Rectal smooth muscle tissue (tissue), 1 donor: ENCODE measurements around the gene JAML.
A peak's percentile ranks its signal among the peaks of the same experiment; 100 is the strongest.

Experiments
- H3K27ac ChIP-seq: one replicate; pipeline ENCODE4 v1.7.0; 2013; ENCODE audit warnings: low read depth, low read length, inconsistent platforms
- H3K27me3 ChIP-seq: one replicate; pipeline ENCODE4 v1.7.0; 2013; ENCODE audit warnings: low read length; ENCODE audit not compliant: control insufficient read depth, insufficient read depth
- H3K36me3 ChIP-seq: one replicate; pipeline ENCODE4 v1.7.0; 2013; ENCODE audit warnings: low read length; ENCODE audit not compliant: control insufficient read depth, insufficient read depth
- H3K4me1 ChIP-seq: one replicate; pipeline ENCODE4 v1.7.0; 2013; ENCODE audit warnings: low read length; ENCODE audit not compliant: control insufficient read depth, insufficient read depth
- H3K4me3 ChIP-seq: one replicate; pipeline ENCODE4 v1.7.0; 2013; ENCODE audit warnings: low read length
- H3K9ac ChIP-seq: one replicate; pipeline ENCODE4 v1.7.0; 2013; ENCODE audit warnings: low read length

Gene JAML

GRCh38 chr11:118234833-118235232 is 10.0 kb upstream of the JAML start:
- H3K9ac ChIP-seq: no peak overlapping the region
- no peaks in the 10 kb centered on the region for H3K27me3 ChIP-seq
- no peak overlapping the region for H3K27ac ChIP-seq
- peaks cover 2% of the 10 kb centered on the region for H3K36me3 ChIP-seq
- no peak overlapping the region for H3K4me3 ChIP-seq
- H3K4me1 ChIP-seq: no peaks in the 10 kb centered on the region

- Histone ChIP-seq H3K36me3 (peaks cover 2% of the 10 kb centered on the region), H3K4me1 (no peaks in the 10 kb centered on the region), H3K27ac (no peak overlapping the region)
These were observed 9.0 kb upstream of the JAML start for GRCh38 chr11:118233850-118234249.

GRCh38 chr11:118233377-118233776 is 8.6 kb upstream of the JAML start:
- no peak overlapping the region for H3K27ac ChIP-seq
- H3K4me1 ChIP-seq: no peaks in the 10 kb centered on the region
- no peak overlapping the region for H3K9ac ChIP-seq
- H3K36me3 ChIP-seq: peaks cover 2% of the 10 kb centered on the region
- no peak overlapping the region for H3K4me3 ChIP-seq
- H3K27me3 ChIP-seq: no peaks in the 10 kb centered on the region

More at GRCh38 chr11:118233850-118234249, 9.0 kb upstream of the JAML start:
- Histone ChIP-seq H3K9ac (no peak overlapping the region), H3K27me3 (no peaks in the 10 kb centered on the region), H3K4me3 (no peak overlapping the region)

GRCh38 chr11:118232659-118233058 is 7.8 kb upstream of the JAML start:
- no peak overlapping the region for H3K27ac ChIP-seq

GRCh38 chr11:118231461-118231860 is 6.7 kb upstream of the JAML start:
- Histone ChIP-seq H3K4me3 (no peak overlapping the region), H3K27me3 (no peaks in the 10 kb centered on the region), H3K4me1 (no peaks in the 10 kb centered on the region), H3K27ac (no peak overlapping the region), H3K36me3 (peaks cover 2% of the 10 kb centered on the region), H3K9ac (no peak overlapping the region)

More at GRCh38 chr11:118232659-118233058, 7.8 kb upstream of the JAML start:
- no peak overlapping the region for H3K4me3 ChIP-seq
- H3K27me3 ChIP-seq: no peaks in the 10 kb centered on the region
- no peak overlapping the region for H3K9ac ChIP-seq
- peaks cover 2% of the 10 kb centered on the region for H3K36me3 ChIP-seq
- H3K4me1 ChIP-seq: no peaks in the 10 kb centered on the region

GRCh38 chr11:118230088-118230487 is 5.3 kb upstream of the JAML start:
- Histone ChIP-seq H3K27me3 (no peaks in the 10 kb centered on the region), H3K4me3 (no peak overlapping the region), H3K27ac (no peak overlapping the region), H3K36me3 (peaks cover 2% of the 10 kb centered on the region), H3K9ac (no peak overlapping the region), H3K4me1 (no peaks in the 10 kb centered on the region)

- Histone ChIP-seq H3K4me3 (no peak overlapping the region), H3K4me1 (no peaks in the 10 kb centered on the region), H3K36me3 (peaks cover 2% of the 10 kb centered on the region), H3K9ac (no peak overlapping the region), H3K27ac (no peak overlapping the region), H3K27me3 (no peaks in the 10 kb centered on the region)
These were observed 4.5 kb upstream of the JAML start for GRCh38 chr11:118229274-118229847.

- H3K4me1 ChIP-seq: no peaks in the 10 kb centered on the region
- H3K27ac ChIP-seq: no peak overlapping the region
- peaks cover under 1% of the 10 kb centered on the region for H3K36me3 ChIP-seq
- no peak overlapping the region for H3K9ac ChIP-seq
- no peak overlapping the region for H3K4me3 ChIP-seq
- H3K27me3 ChIP-seq: no peaks in the 10 kb centered on the region
These were observed 3.3 kb upstream of the JAML start for GRCh38 chr11:118227865-118228785.

- Histone ChIP-seq H3K36me3 (no peaks in the 10 kb centered on the region), H3K27me3 (no peaks in the 10 kb centered on the region), H3K4me1 (no peaks in the 10 kb centered on the region), H3K27ac (no peak overlapping the region), H3K9ac (no peak overlapping the region), H3K4me3 (no peak overlapping the region)
These were observed 2.0 kb upstream of the JAML start for GRCh38 chr11:118226781-118227180.

GRCh38 chr11:118226296-118226695 is 1.5 kb upstream of the JAML start:
- Histone ChIP-seq H3K4me3 (no peak overlapping the region), H3K36me3 (no peaks in the 10 kb centered on the region), H3K27me3 (no peaks in the 10 kb centered on the region), H3K9ac (no peak overlapping the region), H3K4me1 (no peaks in the 10 kb centered on the region), H3K27ac (no peak overlapping the region)

GRCh38 chr11:118223992-118224391 is 819 bp downstream of the JAML start:
- no peaks in the 10 kb centered on the region for H3K36me3 ChIP-seq
- H3K9ac ChIP-seq: no peak overlapping the region
- no peaks in the 10 kb centered on the region for H3K27me3 ChIP-seq
- no peak overlapping the region for H3K27ac ChIP-seq
- H3K4me1 ChIP-seq: no peaks in the 10 kb centered on the region
- H3K4me3 ChIP-seq: peak overlapping the region; percentile 29

- H3K27me3 ChIP-seq: no peaks in the 10 kb centered on the region
- H3K9ac ChIP-seq: no peak overlapping the region
- H3K4me1 ChIP-seq: no peaks in the 10 kb centered on the region
- H3K27ac ChIP-seq: no peak overlapping the region
- H3K36me3 ChIP-seq: no peaks in the 10 kb centered on the region
- peak overlapping the region; percentile 29 for H3K4me3 ChIP-seq
These were observed 1.2 kb downstream of the JAML start for GRCh38 chr11:118223570-118223969.

- Histone ChIP-seq H3K27me3 (no peaks in the 10 kb centered on the region), H3K27ac (no peak overlapping the region), H3K36me3 (no peaks in the 10 kb centered on the region), H3K4me1 (no peaks in the 10 kb centered on the region), H3K4me3 (no peak overlapping the region), H3K9ac (no peak overlapping the region)
These were observed 2.4 kb downstream of the JAML start for GRCh38 chr11:118222437-118222836.
